Activated B cell treated with CpG ODN at 0.5 μM for 24 hours (primary cell): ENCODE results near the gene TRAF6. TPM values are rescaled to one million over a fixed set of nuclear protein-coding genes. Genes with fewer than 3 reads are reported as not detected.

Experiments used
- ATAC-seq: fragments of 200-7000 bp; cut with Tn5 transposase; one replicate; pipeline ENCODE4 v1.10.0; 2021; ENCODE audit warnings: low read depth, mild to moderate bottlenecking, moderate library complexity
- CTCF ChIA-PET: fragments of 350-600 bp; sonication (Branson Sonifier 250); formaldehyde crosslinking; loops from one replicate; lab custom pipeline; 2021; ENCODE audit warnings: antibody characterized with exemption; lab: Charles Lee
- POLR2A ChIA-PET: fragments of 350-600 bp; sonication (Branson Sonifier 250); formaldehyde crosslinking; loops from one replicate; lab custom pipeline; 2021; ENCODE audit warnings: antibody characterized with exemption; lab: Charles Lee
- DNase-seq: peaks from one replicate; pipeline ENCODE4 v3.0.0; 2022
- H3K27ac Mint-ChIP-seq: one replicate; pipeline ENCODE4 v1.8.0; 2020; ENCODE audit warnings: mixed read lengths
- H3K27me3 Mint-ChIP-seq: one replicate; pipeline ENCODE4 v1.8.0; 2021; ENCODE audit warnings: mixed read lengths
- H3K36me3 Mint-ChIP-seq: one replicate; pipeline ENCODE4 v1.8.0; 2021; ENCODE audit warnings: low read depth, mixed read lengths
- H3K4me1 Mint-ChIP-seq: one replicate; pipeline ENCODE4 v1.8.0; 2021; ENCODE audit warnings: mixed read lengths
- H3K4me3 Mint-ChIP-seq: one replicate; pipeline ENCODE4 v1.8.0; 2020; ENCODE audit warnings: mild to moderate bottlenecking, mixed read lengths
- H3K9me3 Mint-ChIP-seq: one replicate; pipeline ENCODE4 v1.8.0; 2020; ENCODE audit warnings: mixed read lengths
- intact Hi-C: fragments of 100-400 bp; cut with micrococcal nuclease; formaldehyde crosslinking; loops from one replicate; pipeline ENCODE4 v1.15.1; 2024
- total RNA-seq: library from RNA; stranded (reverse); gene quantifications from 2 replicates; pipeline ENCODE4 v1.2.3, GENCODE V29; 2022
- TF ChIP-seq, protein P1 (sequence below): fragments of 200-600 bp; IDR thresholded peaks from one replicate; pipeline ENCODE4 v1.8.0; 2022; ENCODE audit warnings: antibody characterized with exemption, mild to moderate bottlenecking

Gene TRAF6
- total RNA-seq, 1 donor from 2014 or later: 19.3 TPM

DNA sequence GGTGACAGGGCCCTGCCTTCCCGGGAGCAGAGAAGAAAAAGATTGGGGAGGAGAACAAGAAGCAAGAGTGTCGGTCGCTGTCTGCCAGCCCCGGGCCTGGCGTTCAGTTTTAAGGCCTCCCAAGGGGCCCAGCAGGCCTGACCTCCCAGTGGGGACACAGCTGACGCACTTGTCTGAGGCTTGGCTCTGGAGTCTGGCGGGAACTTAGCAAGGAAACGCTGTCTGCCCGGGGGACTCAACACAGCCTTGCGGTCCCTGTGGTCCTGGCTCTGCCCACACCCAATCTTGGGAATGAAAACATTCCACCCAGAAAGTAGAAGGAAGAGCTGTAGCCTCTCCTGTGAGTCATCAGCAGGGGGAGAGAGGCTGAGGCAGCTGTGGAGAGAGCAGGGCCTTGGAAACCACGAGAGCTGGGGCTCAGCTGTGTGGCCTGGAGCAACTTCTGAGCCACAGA is 54.4 kb downstream of the TRAF6 start:
- POLR2A ChIA-PET: no interaction called here
- DNase-seq (no peak), ATAC-seq (no peak)
- Mint-ChIP-seq H3K27me3 (no peaks in the 10 kb centered on the region), H3K36me3 (no peaks in the 10 kb centered on the region), H3K9me3 (no peaks in the 10 kb centered on the region), H3K27ac (no peak overlapping the region), H3K4me3 (no peak overlapping the region), H3K4me1 (peaks cover 8% of the 10 kb centered on the region)
- intact Hi-C loops: no loop called here
- CTCF ChIA-PET: no interaction called here
- TF ChIP-seq, protein P1, sequence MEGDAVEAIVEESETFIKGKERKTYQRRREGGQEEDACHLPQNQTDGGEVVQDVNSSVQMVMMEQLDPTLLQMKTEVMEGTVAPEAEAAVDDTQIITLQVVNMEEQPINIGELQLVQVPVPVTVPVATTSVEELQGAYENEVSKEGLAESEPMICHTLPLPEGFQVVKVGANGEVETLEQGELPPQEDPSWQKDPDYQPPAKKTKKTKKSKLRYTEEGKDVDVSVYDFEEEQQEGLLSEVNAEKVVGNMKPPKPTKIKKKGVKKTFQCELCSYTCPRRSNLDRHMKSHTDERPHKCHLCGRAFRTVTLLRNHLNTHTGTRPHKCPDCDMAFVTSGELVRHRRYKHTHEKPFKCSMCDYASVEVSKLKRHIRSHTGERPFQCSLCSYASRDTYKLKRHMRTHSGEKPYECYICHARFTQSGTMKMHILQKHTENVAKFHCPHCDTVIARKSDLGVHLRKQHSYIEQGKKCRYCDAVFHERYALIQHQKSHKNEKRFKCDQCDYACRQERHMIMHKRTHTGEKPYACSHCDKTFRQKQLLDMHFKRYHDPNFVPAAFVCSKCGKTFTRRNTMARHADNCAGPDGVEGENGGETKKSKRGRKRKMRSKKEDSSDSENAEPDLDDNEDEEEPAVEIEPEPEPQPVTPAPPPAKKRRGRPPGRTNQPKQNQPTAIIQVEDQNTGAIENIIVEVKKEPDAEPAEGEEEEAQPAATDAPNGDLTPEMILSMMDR: no peak

DNA sequence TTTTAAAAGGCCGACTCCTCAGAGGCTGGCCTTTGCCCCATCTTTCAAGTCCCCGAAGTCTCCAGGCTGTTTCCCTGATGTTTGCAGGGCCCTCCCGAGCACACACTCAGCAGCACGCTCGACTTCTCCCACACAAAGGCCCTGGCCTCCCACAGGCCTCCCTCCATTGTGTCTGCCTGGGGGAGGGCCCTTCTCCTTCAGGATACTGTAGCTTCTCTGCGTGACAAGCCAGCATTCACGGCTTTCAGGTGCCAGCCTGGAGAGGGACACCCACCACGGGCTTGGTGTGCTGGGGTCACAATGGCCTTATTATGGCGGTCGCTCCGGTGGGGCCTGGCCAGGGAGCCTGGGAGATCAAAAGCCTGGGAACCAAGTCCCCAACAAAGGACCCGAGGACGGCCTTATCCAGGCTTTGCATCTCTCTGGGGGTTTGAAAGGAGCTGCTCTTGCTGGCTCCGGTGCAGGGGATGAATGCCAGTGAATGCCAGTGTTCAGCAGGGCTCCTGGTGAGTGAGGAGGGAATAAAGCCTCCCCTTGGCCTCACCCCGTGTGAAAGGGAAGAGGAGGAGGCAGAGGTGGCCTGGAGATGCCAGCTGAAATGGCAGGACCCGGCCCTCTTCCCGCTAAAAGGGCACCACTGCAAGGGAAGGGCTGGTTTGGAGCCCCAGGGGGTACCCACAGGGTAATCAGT is 55.0 kb downstream of the TRAF6 start:
- CTCF ChIA-PET: no interaction called here
- H3K27ac Mint-ChIP-seq: no peak overlapping the region
- H3K4me3 Mint-ChIP-seq: no peak overlapping the region
- H3K4me1 Mint-ChIP-seq: peaks cover 14% of the 10 kb centered on the region
- no peaks in the 10 kb centered on the region for H3K27me3 Mint-ChIP-seq
- DNase-seq: no peak
- POLR2A ChIA-PET: no interaction called here
- no peak for ATAC-seq
- H3K36me3 Mint-ChIP-seq: no peaks in the 10 kb centered on the region
- H3K9me3 Mint-ChIP-seq: no peaks in the 10 kb centered on the region
- intact Hi-C loops: loop anchor here (5.0 kb wide), 1 partner anchor 48 kb away; no protein-coding TSS in a partner anchor
- TF ChIP-seq, protein P1: no peak

DNA sequence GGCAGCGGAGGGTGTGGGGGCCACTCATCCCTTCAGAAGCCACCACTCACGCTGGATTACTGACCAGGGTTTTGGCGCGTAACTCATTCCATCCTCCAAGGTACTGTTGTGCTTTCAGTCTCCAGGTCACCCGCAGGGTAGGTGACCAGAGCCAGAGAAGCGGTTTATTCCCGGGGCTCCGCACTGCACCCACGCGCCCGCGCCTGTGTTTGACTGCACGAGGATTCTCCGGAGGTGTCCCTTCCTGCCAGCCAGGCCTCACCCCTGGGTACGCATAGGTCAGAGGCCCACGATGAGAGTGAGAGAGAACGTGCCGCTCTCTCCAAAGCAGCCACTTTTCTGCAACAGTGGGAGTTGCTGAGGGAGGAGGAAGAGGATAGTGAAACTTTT is 55.5 kb downstream of the TRAF6 start:
- Mint-ChIP-seq H3K27ac (no peak overlapping the region), H3K9me3 (no peaks in the 10 kb centered on the region), H3K27me3 (no peaks in the 10 kb centered on the region), H3K4me1 (peaks cover 19% of the 10 kb centered on the region), H3K36me3 (no peaks in the 10 kb centered on the region), H3K4me3 (no peak overlapping the region)
- ChIA-PET POLR2A (no interaction called here), CTCF (no interaction called here)
- intact Hi-C loops: loop anchor here (5.0 kb wide), 1 partner anchor 47 kb away; no protein-coding TSS in a partner anchor
- TF ChIP-seq, protein P1: no peak
- no peak for DNase-seq
- ATAC-seq: no peak

DNA sequence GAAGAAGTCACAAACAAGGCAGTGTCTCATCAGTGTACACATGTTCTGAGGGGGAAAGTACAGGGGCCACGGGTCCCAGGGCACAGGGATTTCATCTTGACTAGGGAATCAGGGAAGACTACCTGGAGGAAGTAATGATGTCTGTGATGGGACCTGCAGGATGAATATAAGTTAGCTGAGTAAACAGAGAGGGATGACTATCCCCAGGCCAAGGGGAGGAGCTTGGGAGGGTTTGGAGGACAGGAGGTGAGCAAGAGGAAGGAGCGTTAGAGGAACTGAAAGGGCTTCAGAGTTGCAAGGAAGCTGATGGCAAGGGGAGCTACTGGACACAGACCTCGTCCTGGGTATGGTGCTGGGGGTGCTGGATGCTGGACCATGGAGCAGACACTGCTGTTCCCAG is 56.4 kb downstream of the TRAF6 start:
- no peak for DNase-seq

DNA sequence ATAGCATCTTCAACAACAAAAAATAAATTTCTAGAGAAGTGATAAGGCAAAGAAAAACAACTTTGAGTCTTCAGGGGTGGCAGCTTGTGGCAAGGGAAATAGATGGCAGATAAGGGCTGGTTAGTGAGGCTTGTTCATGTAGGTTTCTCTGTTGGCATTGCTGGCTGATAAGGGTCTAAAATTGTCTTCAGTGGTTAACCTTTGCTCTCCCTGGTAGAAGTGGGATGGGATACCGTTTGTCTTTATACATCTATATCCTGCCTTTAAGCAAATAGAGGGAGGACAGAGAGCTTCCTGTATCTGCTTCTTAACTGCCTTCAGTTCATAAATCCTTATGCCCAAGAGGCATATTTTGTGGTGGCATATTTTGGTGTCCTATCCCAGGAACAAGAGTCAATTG is 57.1 kb downstream of the TRAF6 start:
- no peaks in the 10 kb centered on the region for H3K27me3 Mint-ChIP-seq
- CTCF ChIA-PET: no interaction called here
- no peak overlapping the region for H3K4me3 Mint-ChIP-seq
- peaks cover 23% of the 10 kb centered on the region for H3K4me1 Mint-ChIP-seq
- intact Hi-C loops: loop anchor here (5.0 kb wide), 1 partner anchor 46 kb away; no protein-coding TSS in a partner anchor
- H3K9me3 Mint-ChIP-seq: no peaks in the 10 kb centered on the region
- no peak overlapping the region for H3K27ac Mint-ChIP-seq
- POLR2A ChIA-PET: no interaction called here
- H3K36me3 Mint-ChIP-seq: no peaks in the 10 kb centered on the region
- no peak for DNase-seq
- ATAC-seq: no peak
- TF ChIP-seq, protein P1: no peak

More for the DNA sequence above, 56.4 kb downstream of the TRAF6 start:
- Mint-ChIP-seq H3K36me3 (no peaks in the 10 kb centered on the region), H3K9me3 (no peaks in the 10 kb centered on the region), H3K4me3 (no peak overlapping the region), H3K4me1 (peaks cover 23% of the 10 kb centered on the region), H3K27me3 (no peaks in the 10 kb centered on the region), H3K27ac (no peak overlapping the region)
- TF ChIP-seq, protein P1: no peak
- CTCF ChIA-PET: no interaction called here
- intact Hi-C loops: loop anchor here (5.0 kb wide), 1 partner anchor 46 kb away; no protein-coding TSS in a partner anchor
- POLR2A ChIA-PET: no interaction called here
- no peak for ATAC-seq
